H1 (cell line): ENCODE measurements around the gene CDH26. TPM values are rescaled to one million over a fixed set of nuclear protein-coding genes. Genes with fewer than 3 reads are reported as not detected.

ENCODE experiments used
- CTCF ChIA-PET: fragments of 300-600 bp; sonication (Branson Sonifier 250); formaldehyde crosslinking; loops from one replicate; lab custom pipeline; 2021; ENCODE audit not compliant: partially characterized antibody; lab: Charles Lee
- POLR2A ChIA-PET: fragments of 300-600 bp; sonication (Branson Sonifier 250); formaldehyde crosslinking; loops from one replicate; lab custom pipeline; 2021; ENCODE audit warnings: inconsistent platforms; ENCODE audit not compliant: partially characterized antibody; lab: Charles Lee
- DNase-seq, 2 experiments: peaks; one replicate each; pipeline versions ENCODE4 v3.0.0 to v3.0.0-alpha.2; 2010 to 2022; ENCODE audit warnings: low spot score in 2 of 2, low read depth in 1 of 2, mixed read lengths in 1 of 2
- FAIRE-seq: peaks from 2 replicates; lab custom pipeline; 2011; peaks lifted over from hg19 to GRCh38; lab: Jason Lieb, UNC
- H2AFZ ChIP-seq: 2 replicates; pipeline ENCODE4 v1.8.1; 2012; ENCODE audit warnings: low read length, inconsistent platforms
- H2AK5ac ChIP-seq: 2 replicates; pipeline ENCODE4 v1.6.1; 2013; ENCODE audit warnings: low read depth, low read length
- H2BK120ac ChIP-seq: replicated peaks from 2 replicates; pipeline ENCODE3; 2013; ENCODE audit warnings: low read depth, low read length, inconsistent platforms
- H2BK12ac ChIP-seq: 2 replicates; pipeline ENCODE4 v1.6.1; 2013; ENCODE audit warnings: low read depth, low read length
- H2BK15ac ChIP-seq: 2 replicates; pipeline ENCODE4 v1.6.1; 2013; ENCODE audit warnings: low read length
- H2BK20ac ChIP-seq: 2 replicates; pipeline ENCODE4 v1.6.1; 2013; ENCODE audit warnings: low read length
- H2BK5ac ChIP-seq: 2 replicates; pipeline ENCODE4 v1.6.1; 2013; ENCODE audit warnings: low read depth, low read length
- H3K14ac ChIP-seq: 2 replicates; pipeline ENCODE4 v1.6.1; 2013; ENCODE audit warnings: inconsistent platforms; ENCODE audit not compliant: insufficient read length
- H3K18ac ChIP-seq: 2 replicates; pipeline ENCODE4 v1.6.1; 2013; ENCODE audit warnings: low read length; ENCODE audit errors: extremely low read depth
- H3K23ac ChIP-seq: 2 replicates; pipeline ENCODE4 v1.6.1; 2013; ENCODE audit warnings: inconsistent platforms; ENCODE audit not compliant: insufficient read length
- H3K23me2 ChIP-seq: 2 replicates; pipeline ENCODE4 v1.6.1; 2013; ENCODE audit warnings: low read depth, low read length
- H3K27ac ChIP-seq: 2 replicates; pipeline ENCODE4 v1.6.1; 2011; ENCODE audit warnings: low read depth, low read length, inconsistent platforms
- H3K27me3 ChIP-seq, 4 experiments: replicated peaks in 1 of 4; 1 replicate in 1 of 4; 2 replicates in 3 of 4; pipeline versions ENCODE4 v1.6.1 to v1.8.1; 2011 to 2013; ENCODE audit warnings: low read length in 3 of 4, mild to moderate bottlenecking in 3 of 4, inconsistent platforms in 2 of 4, mixed read lengths in 2 of 4, moderate library complexity in 1 of 4; ENCODE audit not compliant: control insufficient read depth in 3 of 4, insufficient read depth in 3 of 4; ENCODE audit errors: extremely low read depth in 1 of 4
- H3K36me3 ChIP-seq, 4 experiments: 2 replicates each; pipeline versions ENCODE4 v1.6.1 to v1.8.1; 2011 to 2013; ENCODE audit warnings: mild to moderate bottlenecking in 4 of 4, low read length in 3 of 4, moderate library complexity in 2 of 4, control low read depth in 1 of 4, inconsistent platforms in 1 of 4; ENCODE audit not compliant: insufficient read depth in 4 of 4, control insufficient read depth in 2 of 4
- H3K4ac ChIP-seq: replicated peaks from 2 replicates; pipeline ENCODE3; 2013; ENCODE audit warnings: low read length, low read depth, mixed read lengths, inconsistent platforms; ENCODE audit not compliant: insufficient read length
- H3K4me1 ChIP-seq, 4 experiments: replicated peaks in 1 of 4; 1 replicate in 1 of 4; 2 replicates in 3 of 4; pipeline versions ENCODE4 v1.6.1 to v1.8.1; 2011 to 2013; ENCODE audit warnings: low read length in 3 of 4, inconsistent platforms in 2 of 4, mixed read lengths in 1 of 4; ENCODE audit not compliant: insufficient read depth in 4 of 4, control insufficient read depth in 3 of 4
- H3K4me2 ChIP-seq, 2 experiments: 2 replicates each; pipeline versions ENCODE4 v1.6.1 to v1.8.1; 2011 to 2013; ENCODE audit warnings: low read depth in 2 of 2, low read length in 2 of 2, control low read depth in 1 of 2, inconsistent platforms in 1 of 2, mild to moderate bottlenecking in 1 of 2; ENCODE audit not compliant: insufficient read depth in 1 of 2
- H3K4me3 ChIP-seq, 4 experiments: fragments of 200-600, 300-600 bp in 1 of 4; sonication (generic), shearing (Covaris generic), sonication (Bioruptor Twin) in 1 of 4; 2 replicates each; pipeline versions ENCODE4 v1.5.1 to v1.8.1; 2011 to 2016; ENCODE audit warnings: low read length in 4 of 4, low read depth in 3 of 4, control low read depth in 2 of 4, inconsistent platforms in 2 of 4, mild to moderate bottlenecking in 2 of 4, mixed read lengths in 1 of 4, moderate library complexity in 1 of 4; ENCODE audit not compliant: insufficient read depth in 2 of 4; ENCODE audit errors: extremely low read depth in 1 of 4
- H3K56ac ChIP-seq: replicated peaks from 2 replicates; pipeline ENCODE3; 2013; ENCODE audit warnings: low read depth, mild to moderate bottlenecking, mixed read lengths, low read length, inconsistent platforms; ENCODE audit not compliant: insufficient read length
- H3K79me1 ChIP-seq: 2 replicates; pipeline ENCODE4 v1.6.1; 2013; ENCODE audit warnings: low read depth, low read length, control low read depth
- H3K79me2 ChIP-seq, 2 experiments: 2 replicates each; pipeline versions ENCODE4 v1.6.1 to v1.8.1; 2012 to 2013; ENCODE audit warnings: low read length in 2 of 2, mild to moderate bottlenecking in 2 of 2, inconsistent platforms in 1 of 2; ENCODE audit not compliant: insufficient read depth in 2 of 2, control insufficient read depth in 1 of 2
- H3K9ac ChIP-seq, 4 experiments: replicated peaks in 1 of 4; 1 replicate in 1 of 4; 2 replicates in 3 of 4; pipeline versions ENCODE4 v1.6.1 to v1.8.1; 2011 to 2013; ENCODE audit warnings: low read depth in 3 of 4, low read length in 3 of 4, control low read depth in 2 of 4, mild to moderate bottlenecking in 2 of 4, moderate library complexity in 2 of 4, inconsistent platforms in 1 of 4; ENCODE audit errors: extremely low read depth in 1 of 4
- H3K9me3 ChIP-seq, 2 experiments: 2 replicates each; pipeline versions ENCODE4 v1.6.1 to v1.8.1; 2012 to 2013; ENCODE audit warnings: mild to moderate bottlenecking in 2 of 2, moderate library complexity in 2 of 2, control low read depth in 1 of 2, inconsistent platforms in 1 of 2, low read depth in 1 of 2, low read length in 1 of 2, mixed read lengths in 1 of 2; ENCODE audit not compliant: insufficient read depth in 2 of 2
- H4K20me1 ChIP-seq, 2 experiments: replicated peaks in 1 of 2; 2 replicates each; pipeline versions ENCODE3 to v1.8.1; 2011 to 2013; ENCODE audit warnings: inconsistent platforms in 2 of 2, low read length in 2 of 2, mild to moderate bottlenecking in 1 of 2; ENCODE audit not compliant: insufficient read depth in 2 of 2, control insufficient read depth in 1 of 2
- H4K5ac ChIP-seq: 2 replicates; pipeline ENCODE4 v1.6.1; 2013; ENCODE audit warnings: low read length, low read depth, mixed read lengths, inconsistent platforms; ENCODE audit not compliant: insufficient read length
- H4K8ac ChIP-seq: 2 replicates; pipeline ENCODE4 v1.8.0; 2013; ENCODE audit warnings: mild to moderate bottlenecking, moderate library complexity, low read length, inconsistent platforms; ENCODE audit not compliant: insufficient read depth; ENCODE audit errors: extremely low read depth
- H4K91ac ChIP-seq: replicated peaks from 2 replicates; pipeline ENCODE3; 2013; ENCODE audit warnings: low read length, mixed read lengths, inconsistent platforms; ENCODE audit not compliant: insufficient read length
- CTBP2 ChIP-seq: IDR thresholded peaks from 2 replicates; pipeline ENCODE4 v1.7.0; 2011; ENCODE audit warnings: borderline replicate concordance, mild to moderate bottlenecking, moderate library complexity, mixed read lengths, low read length; ENCODE audit not compliant: insufficient read depth, insufficient read length
- SP2 ChIP-seq: IDR thresholded peaks from 2 replicates; pipeline ENCODE4 v1.6.1; 2012; ENCODE audit warnings: mild to moderate bottlenecking, low read length, inconsistent platforms
- WGBS, 2 experiments: shearing (Covaris generic) in 1 of 2; methylation state at CpG; one replicate each; pipeline versions ENCODE4 v1.1.6 to v1.1.7; 2013 to 2015; ENCODE audit warnings: low lambda C conversion rate in 2 of 2, mixed read lengths in 2 of 2, inconsistent platforms in 1 of 2, low coverage in 1 of 2, missing lambda C conversion rate in 1 of 2; ENCODE audit not compliant: insufficient replicate concordance in 2 of 2, insufficient coverage in 1 of 2, insufficient read length in 1 of 2; ENCODE audit errors: extremely low coverage in 1 of 2, missing lambda C conversion rate in 1 of 2; 5-methylcytosine and 5-hydroxymethylcytosine counted together
- polyA plus RNA-seq, 7 experiments: library from polyadenylated mRNA; depleted of rRNA in 3 of 7; stranded (reverse) in 5 of 7; unstranded in 2 of 7; fragments of >200 nt in 5 of 7; fragments of 200-250 nt in 2 of 7; gene quantifications; 1 replicate in 5 of 7; 2 replicates in 1 of 7; 4 replicates in 1 of 7; pipeline versions ENCODE4 v1.2.1 to v1.2.3, GENCODE V29; 2011 to 2013; ENCODE audit warnings: missing spikeins in 2 of 7, mixed read lengths in 2 of 7
- total RNA-seq: library from RNA; stranded (reverse); fragmentation: NEBNext Ultra II Directional; extraction: Animal tissue kit (Norgen Biotek cat#: 25700); gene quantifications from 2 replicates; pipeline ENCODE4 v1.2.1, GENCODE V29; 2021

Gene CDH26
- total and polyA plus RNA-seq, 2 of the 8 experiments (the other 6 are each of a cell fraction or from before 2014, with no cell fraction given): 1.5 to 1.7 TPM

DNA sequence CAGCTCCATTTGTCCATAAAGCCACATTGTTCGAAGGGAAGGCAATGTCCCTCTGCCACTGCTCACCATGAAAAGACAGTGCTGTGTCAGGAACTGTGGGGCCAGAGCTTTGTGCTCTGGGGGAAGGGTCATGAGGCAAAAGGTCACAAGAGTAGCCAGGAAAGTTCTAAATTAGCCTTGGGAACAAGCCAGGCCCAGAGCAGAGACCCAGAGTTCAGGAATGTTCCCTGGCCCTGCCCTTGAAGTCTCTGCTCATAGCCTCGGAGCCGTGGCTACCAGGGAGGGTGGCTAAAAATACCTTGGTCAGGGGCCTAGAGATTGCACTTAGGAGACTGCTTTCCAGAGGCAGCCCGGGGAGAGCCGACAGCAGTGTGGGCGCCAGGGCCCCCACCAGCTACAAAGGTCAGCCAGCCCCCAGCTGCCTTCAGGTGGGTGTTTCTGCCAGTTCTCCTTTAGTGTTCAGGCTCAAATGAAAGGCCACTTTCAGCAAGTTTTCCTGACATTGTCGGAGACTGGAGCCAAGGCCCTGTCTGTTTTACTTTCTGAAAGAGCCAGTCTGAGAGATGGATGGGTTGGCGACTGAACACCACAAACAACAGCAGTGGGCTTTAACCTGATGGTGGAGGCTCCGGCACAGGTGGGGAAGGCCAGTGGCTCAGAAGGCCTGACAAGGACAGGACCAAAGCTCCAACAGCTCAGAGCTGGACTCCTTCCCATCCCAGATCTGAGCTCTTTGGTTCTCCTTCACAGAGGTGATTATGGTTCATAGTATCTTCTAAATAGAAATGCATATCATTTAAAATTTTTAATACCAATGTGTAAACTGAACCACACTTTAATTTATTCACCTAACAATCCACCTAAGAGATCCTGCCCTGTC, 76.2 kb downstream of the CDH26 start:
- H3K4ac ChIP-seq: no peak overlapping the region
- H3K56ac ChIP-seq: no peak overlapping the region
- no peak overlapping the region for H2BK120ac ChIP-seq
- no peaks in the 10 kb centered on the region for H3K27me3 ChIP-seq
- H3K18ac ChIP-seq: no peak overlapping the region
- TF ChIP-seq CTBP2 (no peak), SP2 (no peak)
- no peaks in the 10 kb centered on the region for H3K36me3 ChIP-seq
- H3K79me1 ChIP-seq: no peaks in the 10 kb centered on the region
- no peaks in the 10 kb centered on the region for H3K79me2 ChIP-seq
- FAIRE-seq (no peak), DNase-seq (no peak)
- H4K20me1 ChIP-seq: no peaks in the 10 kb centered on the region
- no peak overlapping the region for H2BK5ac ChIP-seq
- POLR2A ChIA-PET: no interaction called here
- no peaks in the 10 kb centered on the region for H3K23me2 ChIP-seq
- no peak overlapping the region for H2BK20ac ChIP-seq
- H3K4me3 ChIP-seq: no peak overlapping the region
- H2AFZ ChIP-seq: no peak overlapping the region
- CTCF ChIA-PET: interaction anchor here (0.7 to 1.6 kb wide), 4 partner anchors 9 to 25 kb away, joined by 3 to 6 read pairs (median 4); no protein-coding TSS in a partner anchor
- no peak overlapping the region for H2BK15ac ChIP-seq
- H4K5ac ChIP-seq: no peak overlapping the region
- no peak overlapping the region for H4K91ac ChIP-seq
- H4K8ac ChIP-seq: no peak overlapping the region
- H3K4me1 ChIP-seq: no peaks in the 10 kb centered on the region
- no peak overlapping the region for H2AK5ac ChIP-seq
- 91% methylated on average over 9 of the region's 9 CpGs; no CpG with 5 or more reads in 1 of the 2 experiments for WGBS, 2 experiments
- 0 out of 2 replicates have a peak overlapping the region, but pooled peaks have one; percentile 35 for H2BK12ac ChIP-seq
- H3K4me2 ChIP-seq: no peak overlapping the region
- no peak overlapping the region for H3K27ac ChIP-seq
- no peak overlapping the region for H3K23ac ChIP-seq
- H3K9ac ChIP-seq: no peak overlapping the region
- no peak overlapping the region for H3K14ac ChIP-seq
- no peaks in the 10 kb centered on the region for H3K9me3 ChIP-seq
